ENCODE measurements around the gene CCDC6. TPM values are rescaled to one million over a fixed set of nuclear protein-coding genes. Genes with fewer than 3 reads are reported as not detected.

The CCDC6 gene
- total and polyA plus RNA-seq, 9 of the 15 experiments (the other 6 are each of a cell fraction or from before 2014, with no cell fraction given): 10.4 to 41.0 (median 20.9) TPM

GRCh38 chr10:59864141-59864962 is 42.0 kb downstream of the CCDC6 start (continued):
- TF ChIP-seq ZNF696 (CRISPR knock-in tag; conservative IDR thresholded peaks at IDR 0.05): no peak
- TF ChIP-seq POLR3G (IDR thresholded peaks at IDR 0.05; ENCODE audit: extremely low read depth, insufficient read length, insufficient replicate concordance): no peak
- no peak for TF ChIP-seq ZNF311 (CRISPR knock-in tag; IDR thresholded peaks at IDR 0.05)
- TF ChIP-seq LEF1 (IDR thresholded peaks at IDR 0.05): no peak
- TF ChIP-seq NRF1 (conservative IDR thresholded peaks at IDR 0.05 in 1 of 2, IDR thresholded peaks at IDR 0.05 in 1 of 2): no peak
- TF ChIP-seq SNIP1 (IDR thresholded peaks at IDR 0.05; ENCODE audit: low read depth): no peak

- TF ChIP-seq PTRF (tag; IDR thresholded peaks at IDR 0.05) (no peak), ZNF280A (IDR thresholded peaks at IDR 0.05; ENCODE audit: low read depth, partially characterized antibody) (peak; percentile 32), ZNF146 (CRISPR knock-in tag; IDR thresholded peaks at IDR 0.05; ENCODE audit: unreplicated experiment) (no peak), ZSCAN32 (CRISPR knock-in tag; IDR thresholded peaks at IDR 0.05) (no peak), KAT8 (IDR thresholded peaks at IDR 0.05; ENCODE audit: low read depth) (no peak), ZNF75A (CRISPR knock-in tag; IDR thresholded peaks at IDR 0.05) (no peak)
- Histone ChIP-seq H2AFZ (ENCODE audit: low read depth, low read length) (no peak overlapping the region), H3K9me3 (replicated peaks; ENCODE audit: control insufficient read depth, insufficient read depth, low read depth, low read length) (0 out of 2 replicates have a peak, but pooled peaks cover 2% of the 10 kb centered on the region), H3K4me2 (ENCODE audit: insufficient read depth, low read length) (no peak overlapping the region), H3K9ac (ENCODE audit: insufficient read depth in 1 of 2, low read depth in 2 of 2, low read length in 2 of 2) (no peak overlapping the region), H4K20me1 (replicated peaks; ENCODE audit: control insufficient read depth, insufficient read depth, low read length) (0 out of 2 replicates have a peak, but pooled peaks cover 4% of the 10 kb centered on the region), H3K4me3 (no peak overlapping the region), H3K27ac (ENCODE audit: extremely low read depth, low read depth, low read length) (no peak overlapping the region), H3K79me2 (ENCODE audit: control insufficient read depth, insufficient read depth, low read length) (peaks cover 88% of the 10 kb centered on the region), H3K36me3 (ENCODE audit: control insufficient read depth, insufficient read depth, low read length) (no peaks in the 10 kb centered on the region), H3K9me1 (ENCODE audit: control insufficient read depth, insufficient read depth, low read length) (no peaks in the 10 kb centered on the region), H3K4me1 (replicated peaks in 1 of 2; ENCODE audit: control insufficient read depth in 2 of 2, insufficient read depth in 2 of 2, low read length in 2 of 2) (peaks cover 0 to 5% of the 10 kb centered on the region in 2 experiments; a peak in 2 of 5 replicates), H3K27me3 (ENCODE audit: control insufficient read depth in 2 of 2, insufficient read depth in 2 of 2, low read length in 2 of 2) (no peaks in the 10 kb centered on the region)
- ChIA-PET POLR2A (no interaction called here), CTCF (ENCODE audit: low intra/inter-chr PET ratio) (no interaction called here)
- intact Hi-C loops (cut with micrococcal nuclease) (no loop called here), in situ Hi-C loops (cut with MboI) (no loop called here)
- BruUV-seq (replicated peaks): no TSS peak
- FAIRE-seq (no peak), ATAC-seq (no peak), DNase-seq (ENCODE audit: extremely low read depth in 1 of 4, low spot score in 3 of 4) (no peak)
- WGBS (ENCODE audit: insufficient coverage, low coverage, missing lambda C conversion rate): 92% methylated on average over 6 of the region's 6 CpGs
These were observed 46.8 kb downstream of the CCDC6 start for GRCh38 chr10:59859570-59859969.
